HepG2 (cell line): ENCODE data around the gene IGSF8. TPM values are rescaled to one million over a fixed set of nuclear protein-coding genes. Genes with fewer than 3 reads are reported as not detected.
A peak's percentile ranks its signal among the peaks of the same experiment; 100 is the strongest.

Experiments
- ARID2 ChIP-seq: sonication (generic); formaldehyde crosslinking; IDR thresholded peaks from 2 replicates; pipeline ENCODE4 v1.8.1; 2022; ENCODE audit warnings: mild to moderate bottlenecking, missing genetic modification reagents, borderline replicate concordance
- CREM ChIP-seq, 2 experiments: sonication (generic) in 1 of 2; formaldehyde crosslinking in 1 of 2; IDR thresholded peaks; 2 replicates each; pipeline versions ENCODE4 v1.4.0 to v1.6.1; 2016 to 2020; ENCODE audit warnings: antibody characterized with exemption in 1 of 2, mild to moderate bottlenecking in 1 of 2, missing genetic modification reagents in 1 of 2
- EHMT2 ChIP-seq: fragments of 200-600 bp; sonication (generic); IDR thresholded peaks from 2 replicates; pipeline ENCODE4 v1.7.0; 2017; ENCODE audit warnings: antibody characterized with exemption, low read depth, low read length, borderline replicate concordance
- EP300 ChIP-seq, 3 experiments: sonication (generic) in 1 of 3; formaldehyde crosslinking in 1 of 3; IDR thresholded peaks; 2 replicates each; pipeline versions ENCODE4 v1.5.1 to v1.6.1; 2011 to 2020; ENCODE audit warnings: low read depth in 2 of 3, low read length in 2 of 3, borderline replicate concordance in 1 of 3, improper control_type of control experiment in 1 of 3, mild to moderate bottlenecking in 1 of 3, missing genetic modification reagents in 1 of 3, moderate library complexity in 1 of 3
- KLF16 ChIP-seq, 2 experiments: sonication (generic) in 1 of 2; formaldehyde crosslinking in 1 of 2; IDR thresholded peaks; 2 replicates each; pipeline versions ENCODE4 v1.6.1 to v1.8.0; 2016 to 2023; ENCODE audit warnings: missing genetic modification reagents in 2 of 2, missing compliant biosample characterization in 1 of 2
- MEIS2 ChIP-seq: sonication (generic); formaldehyde crosslinking; IDR thresholded peaks from 2 replicates; pipeline ENCODE4 v1.9.0; 2021; ENCODE audit warnings: mild to moderate bottlenecking, missing genetic modification reagents
- MTA1 ChIP-seq: sonication (generic); formaldehyde crosslinking; IDR thresholded peaks from 2 replicates; pipeline ENCODE4 v1.4.0; 2020; ENCODE audit warnings: missing genetic modification reagents, mild to moderate bottlenecking, borderline replicate concordance
- PAXIP1 ChIP-seq: sonication (generic); formaldehyde crosslinking; conservative IDR thresholded peaks from 2 replicates; pipeline ENCODE4 v1.4.0; 2020; ENCODE audit warnings: mild to moderate bottlenecking, missing genetic modification reagents, moderate library complexity
- ZBTB49 ChIP-seq: sonication (generic); formaldehyde crosslinking; IDR thresholded peaks from 2 replicates; pipeline ENCODE4 v1.4.0; 2020; ENCODE audit warnings: missing genetic modification reagents, borderline replicate concordance
- ZNF407 ChIP-seq: sonication (generic); formaldehyde crosslinking; IDR thresholded peaks from one replicate; pipeline ENCODE4 v1.5.1; 2020; ENCODE audit warnings: mild to moderate bottlenecking, missing genetic modification reagents; ENCODE audit errors: not compliant biosample characterization
- ZNF619 ChIP-seq: sonication (generic); formaldehyde crosslinking; IDR thresholded peaks from 2 replicates; pipeline ENCODE4 v1.4.0; 2020; ENCODE audit warnings: mild to moderate bottlenecking, missing genetic modification reagents
- ZNF83 ChIP-seq: sonication (generic); formaldehyde crosslinking; IDR thresholded peaks from 2 replicates; pipeline ENCODE4 v1.4.0; 2020; ENCODE audit warnings: missing genetic modification reagents, mild to moderate bottlenecking, borderline replicate concordance
- polyA plus RNA-seq, 8 experiments: library from polyadenylated mRNA; depleted of rRNA in 3 of 8; stranded (reverse) in 7 of 8; unstranded in 1 of 8; fragments of >200 nt; fragmentation: Illumina TruSeq in 4 of 8; extraction: Trizol in 4 of 8; gene quantifications; 2 replicates each; pipeline versions ENCODE4 v1.2.1 to v1.2.3, GENCODE V29; 2011 to 2016; ENCODE audit warnings: low read depth in 4 of 8, missing spikeins in 1 of 8, mixed read lengths in 1 of 8; ENCODE audit not compliant: insufficient read depth in 1 of 8
- total RNA-seq, 5 experiments: library from RNA; depleted of rRNA; stranded (reverse); fragments of >200 nt; fragmentation: Illumina TruSeq; extraction: Trizol; gene quantifications; 2 replicates each; pipeline ENCODE4 v1.2.3, GENCODE V29; 2016; ENCODE audit warnings: low read depth in 1 of 5

The IGSF8 gene
- total and polyA plus RNA-seq, 2 of the 13 experiments (the other 11 are each of a cell fraction or from before 2014, with no cell fraction given) = 24.0 to 41.0 TPM

- TF ChIP-seq ZNF407 (CRISPR knock-in tag) (no peak), CREM (IDR thresholded peaks at IDR 0.05) (peak; percentile 33; the same call in 1 of the 2 replicates), CREM (CRISPR knock-in tag; IDR thresholded peaks at IDR 0.05) (no peak), PAXIP1 (CRISPR knock-in tag) (peak; percentile 34; the same call in 1 of the 2 replicates), KLF16 (CRISPR knock-in tag; IDR thresholded peaks at IDR 0.05) (no peak), EHMT2 (no peak), MTA1 (CRISPR knock-in tag) (no peak), ZNF83 (CRISPR knock-in tag) (no peak), MEIS2 (no peak), ZNF619 (no peak), ZBTB49 (CRISPR knock-in tag) (no peak), EP300 (IDR thresholded peaks at IDR 0.05; ENCODE audit: low read depth in 2 of 2, low read length in 2 of 2) (peak in 1 of 2 experiments; percentile 63; a peak in 1 of 4 replicates), EP300 (CRISPR knock-in tag; IDR thresholded peaks at IDR 0.05; ENCODE audit: borderline replicate concordance) (no peak), ARID2 (no peak)
Observed at GRCh38 chr1:160045653-160046052, 52.8 kb downstream of the IGSF8 start (continued).
